ENCODE results near the gene DIABLO.
"Not testable (repeated sequence)": the region's sequence is repeated elsewhere in the genome, so short reads cannot be mapped to it uniquely, and the experiment has no call there.

The DIABLO gene

DNA sequence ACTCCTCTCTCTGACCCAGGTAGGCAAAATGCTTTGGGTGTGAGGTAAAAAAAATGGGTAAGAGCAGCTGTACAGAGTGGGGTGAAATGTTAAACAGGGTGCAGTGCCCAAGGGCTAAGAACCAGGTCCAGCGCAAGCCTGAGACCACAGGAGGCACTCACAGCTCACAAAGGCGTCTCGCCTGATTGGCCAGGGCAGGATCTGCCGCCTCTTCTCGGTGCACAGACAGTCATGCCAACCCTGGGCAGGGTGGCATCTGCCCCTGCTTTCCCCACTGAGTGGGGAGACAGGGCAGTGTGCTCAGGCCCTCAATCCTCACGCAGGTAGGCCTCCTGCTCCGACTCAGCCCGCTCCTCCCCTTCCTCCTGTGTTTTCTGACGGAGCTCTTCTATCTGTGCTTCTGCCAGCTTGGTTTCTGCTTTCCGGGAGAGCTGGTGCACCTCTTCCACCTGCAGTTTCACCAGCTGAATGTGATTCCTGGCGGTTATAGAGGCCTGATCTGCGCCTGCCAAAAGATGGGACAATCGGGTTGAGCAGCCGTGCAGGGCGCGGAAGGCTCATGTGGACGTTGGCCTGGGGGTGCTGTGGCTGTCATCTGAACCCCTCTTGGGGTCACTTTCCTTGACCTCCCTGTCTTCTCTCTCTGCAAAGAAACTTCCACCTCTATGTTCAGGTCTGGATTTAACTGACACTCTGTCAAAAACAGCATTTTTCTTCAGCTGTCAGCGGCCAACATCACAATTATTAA lies 17.6 kb downstream of the DIABLO start:
- no peak for DNase-seq (ENCODE audit: low spot score)

DNA sequence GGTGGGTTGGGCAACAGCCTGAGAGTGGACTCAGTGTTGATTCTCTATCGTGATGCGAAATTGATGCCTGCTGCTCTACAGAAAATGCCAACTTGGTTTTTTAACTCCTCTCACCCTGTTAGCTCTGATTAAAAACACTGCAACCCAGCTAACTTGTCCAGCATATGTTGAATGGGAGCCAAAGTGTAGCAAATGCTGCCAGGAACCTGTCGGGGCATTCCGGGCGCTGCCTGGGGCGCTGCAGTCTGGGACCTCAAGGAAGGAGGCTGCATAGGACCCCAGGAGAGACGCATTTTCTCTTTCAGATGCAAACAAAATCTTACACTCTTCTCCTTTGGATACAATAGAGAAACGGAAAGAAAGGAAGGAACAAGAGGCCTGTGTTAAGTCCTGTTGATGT lies 18.5 kb downstream of the DIABLO start:
- no peak for DNase-seq (ENCODE audit: low spot score)

GRCh38 chr12:122206976-122207375 lies 18.9 kb downstream of the DIABLO start:
- DNase-seq (ENCODE audit: low spot score), result no peak

DNA sequence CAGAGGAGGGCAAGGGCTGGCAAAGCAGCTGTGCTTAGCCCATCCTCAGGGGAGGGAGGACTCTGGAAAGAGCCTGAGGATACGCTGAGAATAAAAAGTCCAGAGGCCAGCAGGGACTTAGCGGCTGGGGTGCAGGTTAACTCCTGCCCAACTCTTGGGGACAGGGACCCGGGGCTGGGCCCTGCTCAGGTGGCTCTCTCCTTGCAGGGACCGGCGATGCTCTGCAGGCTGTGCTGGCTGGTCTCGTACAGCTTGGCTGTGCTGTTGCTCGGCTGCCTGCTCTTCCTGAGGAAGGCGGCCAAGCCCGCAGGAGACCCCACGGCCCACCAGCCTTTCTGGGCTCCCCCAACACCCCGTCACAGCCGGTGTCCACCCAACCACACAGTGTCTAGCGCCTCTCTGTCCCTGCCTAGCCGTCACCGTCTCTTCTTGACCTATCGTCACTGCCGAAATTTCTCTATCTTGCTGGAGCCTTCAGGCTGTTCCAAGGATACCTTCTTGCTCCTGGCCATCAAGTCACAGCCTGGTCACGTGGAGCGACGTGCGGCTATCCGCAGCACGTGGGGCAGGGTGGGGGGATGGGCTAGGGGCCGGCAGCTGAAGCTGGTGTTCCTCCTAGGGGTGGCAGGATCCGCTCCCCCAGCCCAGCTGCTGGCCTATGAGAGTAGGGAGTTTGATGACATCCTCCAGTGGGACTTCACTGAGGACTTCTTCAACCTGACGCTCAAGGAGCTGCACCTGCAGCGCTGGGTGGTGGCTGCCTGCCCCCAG lies 19.6 kb downstream of the DIABLO start:
- DNase-seq (ENCODE audit: low spot score), result no peak

DNA sequence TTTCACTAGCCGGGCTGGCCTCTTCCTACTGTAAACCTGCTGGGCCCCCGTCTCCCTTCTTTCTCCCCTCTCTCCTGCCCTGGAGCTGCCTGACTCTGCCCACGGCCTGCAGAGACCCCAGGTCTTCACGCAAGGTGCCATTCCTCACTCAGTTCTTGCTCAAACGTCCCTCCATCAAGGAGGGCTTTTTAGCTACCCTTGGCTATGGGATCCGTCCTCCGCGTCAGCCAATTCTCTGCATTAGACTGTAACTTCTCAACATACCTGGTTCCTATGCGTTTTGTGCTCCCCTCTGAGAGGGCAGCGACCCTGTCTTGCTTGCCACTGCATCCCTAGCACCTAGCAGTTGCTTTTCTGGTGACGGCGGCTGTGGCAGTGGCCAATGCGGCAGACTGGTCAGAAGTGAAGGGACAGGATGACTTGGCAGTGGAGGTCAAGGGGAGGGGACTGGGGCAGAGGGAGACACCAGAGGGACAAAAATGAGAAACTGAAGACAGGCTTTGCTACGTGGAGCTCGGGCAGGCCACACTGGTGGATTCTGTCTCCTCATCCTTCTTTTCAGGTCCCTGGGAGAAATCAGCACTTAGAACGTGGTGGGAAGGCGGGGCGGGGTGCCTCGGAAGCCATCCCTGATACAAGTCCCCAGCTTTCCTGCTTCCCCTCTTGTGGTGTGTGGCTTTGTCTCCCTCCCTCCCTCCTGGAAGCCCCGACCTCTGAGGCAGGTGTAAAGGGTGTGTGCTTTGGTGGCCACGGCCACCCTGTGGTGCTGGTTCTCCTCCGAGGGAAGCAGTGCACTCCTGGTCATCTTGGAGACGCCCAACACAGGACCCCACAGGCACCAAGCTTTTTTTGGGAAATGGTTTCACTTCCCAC lies 20.6 kb downstream of the DIABLO start:
- no peak for DNase-seq (ENCODE audit: low spot score)

- DNase-seq (ENCODE audit: low spot score), result no peak
These were observed 21.4 kb downstream of the DIABLO start for GRCh38 chr12:122204167-122205052.

DNA sequence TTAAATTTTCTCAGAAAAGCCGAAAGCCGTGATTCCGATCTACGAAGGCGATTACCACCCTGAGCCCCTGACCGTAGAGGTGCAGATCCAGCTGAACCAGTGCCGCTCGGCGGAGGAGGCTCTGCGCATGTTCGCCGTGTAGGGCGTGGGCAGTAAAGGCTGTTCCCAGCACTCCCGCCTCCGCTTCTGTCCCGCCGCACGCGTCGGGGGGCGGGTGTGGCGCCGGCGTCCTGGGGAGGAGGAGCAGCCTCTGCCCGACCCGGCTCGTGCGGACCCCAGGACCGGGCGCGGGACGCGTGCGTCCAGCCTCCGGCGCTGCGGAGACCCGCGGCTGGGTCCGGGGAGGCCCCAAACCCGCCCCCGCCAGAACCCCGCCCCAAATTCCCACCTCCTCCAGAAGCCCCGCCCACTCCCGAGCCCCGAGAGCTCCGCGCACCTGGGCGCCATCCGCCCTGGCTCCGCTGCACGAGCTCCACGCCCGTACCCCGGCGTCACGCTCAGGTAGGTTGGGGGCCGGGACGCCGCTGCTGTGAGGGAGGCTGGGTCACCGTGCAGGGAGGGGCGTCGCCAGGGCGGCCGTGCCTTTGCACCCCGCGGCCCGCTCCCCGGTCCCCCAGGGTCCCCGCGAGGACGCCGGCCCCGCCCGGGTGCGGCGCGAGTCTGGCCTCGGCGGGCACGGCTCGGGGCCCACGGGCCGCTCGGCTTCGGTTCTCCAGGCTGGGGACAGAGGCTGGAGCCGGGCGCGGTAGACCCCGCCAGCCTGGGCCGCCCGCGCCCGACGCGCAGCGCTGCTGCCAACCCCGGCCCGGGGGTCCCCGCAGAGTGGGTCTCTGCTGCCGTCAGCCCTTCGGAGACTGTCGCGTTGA lies 22.3 kb downstream of the DIABLO start, which contains the start of gene B3GNT4:
Gene B3GNT4 (plus strand): TSS at position 409 of the 866 bp plus-strand sequence. CDS start 910 bp downstream, outside the sequence.
- DNase-seq (ENCODE audit: low spot score), result peak; percentile 52

DNA sequence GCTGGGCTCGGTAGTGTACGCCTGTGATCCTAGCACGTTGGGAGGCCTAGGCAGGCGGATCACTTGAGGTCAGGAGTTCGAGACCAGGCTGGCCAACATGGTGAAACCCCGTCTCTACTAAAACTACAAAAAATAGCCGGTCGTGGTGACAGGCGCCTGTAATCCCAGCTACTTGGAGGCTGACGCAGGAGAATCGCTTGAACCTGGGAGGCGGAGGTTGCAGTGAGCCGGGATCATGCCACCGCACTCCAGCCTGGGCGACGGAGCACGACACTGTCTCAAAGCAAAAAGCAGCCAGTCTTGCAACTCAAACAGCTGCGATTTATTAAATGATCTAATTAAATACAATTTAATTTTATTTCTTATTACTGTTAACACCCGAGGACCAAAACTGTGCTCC lies 23.0 kb downstream of the DIABLO start:
- DNase-seq (ENCODE audit: low spot score), result not testable (repeated sequence)

DNA sequence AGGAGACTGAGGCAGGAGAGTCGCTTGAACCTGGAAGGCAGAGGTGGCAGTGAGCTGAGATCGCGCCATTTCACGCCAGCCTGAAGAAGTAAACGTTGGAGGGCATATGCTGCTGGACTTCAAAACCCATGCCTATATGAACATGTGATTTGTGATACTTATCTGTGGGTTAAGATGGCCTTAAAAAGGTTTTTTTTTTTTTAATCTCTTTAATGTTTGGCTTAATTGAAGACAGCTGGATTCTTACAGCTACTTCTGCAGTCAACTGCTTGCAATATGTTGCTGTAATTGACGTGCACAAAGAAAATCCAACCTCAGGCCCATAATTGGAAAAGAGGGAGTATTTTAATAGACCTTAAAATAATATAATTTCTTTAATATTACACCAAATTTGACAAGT lies 23.8 kb downstream of the DIABLO start:
- no peak for DNase-seq (ENCODE audit: low spot score)

- DNase-seq (ENCODE audit: low spot score), result no peak
These were observed 24.5 kb downstream of the DIABLO start for GRCh38 chr12:122201381-122201780.

DNA sequence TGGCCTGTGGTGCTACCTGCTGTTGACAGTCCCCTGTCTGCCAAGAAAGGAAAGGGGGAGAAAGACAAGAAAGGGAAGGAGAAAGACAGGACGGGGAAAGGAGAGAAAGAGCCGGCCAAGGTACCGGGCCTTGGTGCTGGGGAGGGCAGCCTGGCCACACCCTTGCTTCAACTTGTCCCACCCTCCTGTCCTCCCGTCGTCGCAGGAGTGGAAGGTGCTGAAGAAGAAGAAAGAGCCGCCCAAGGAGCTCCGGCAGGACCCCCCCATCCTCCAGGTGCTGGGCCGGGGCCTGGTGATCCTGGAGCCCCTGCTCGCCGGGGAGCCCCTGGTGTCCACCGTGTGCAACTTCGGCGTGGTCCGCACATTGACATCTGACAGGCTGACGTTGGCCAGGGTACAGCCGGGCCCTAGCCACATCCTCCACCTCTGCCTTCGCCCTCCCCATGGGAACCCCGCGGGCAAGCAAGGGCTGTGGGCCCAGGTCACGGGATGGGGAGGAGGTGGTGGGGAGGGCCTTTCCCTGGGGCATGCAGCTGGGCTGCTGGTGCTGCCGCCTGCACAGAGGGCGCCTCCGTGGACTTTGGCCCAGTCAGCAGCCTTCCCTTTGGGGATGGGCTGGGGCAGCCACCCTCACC lies 25.2 kb downstream of the DIABLO start:
- no peak for DNase-seq (ENCODE audit: low spot score)

DNA sequence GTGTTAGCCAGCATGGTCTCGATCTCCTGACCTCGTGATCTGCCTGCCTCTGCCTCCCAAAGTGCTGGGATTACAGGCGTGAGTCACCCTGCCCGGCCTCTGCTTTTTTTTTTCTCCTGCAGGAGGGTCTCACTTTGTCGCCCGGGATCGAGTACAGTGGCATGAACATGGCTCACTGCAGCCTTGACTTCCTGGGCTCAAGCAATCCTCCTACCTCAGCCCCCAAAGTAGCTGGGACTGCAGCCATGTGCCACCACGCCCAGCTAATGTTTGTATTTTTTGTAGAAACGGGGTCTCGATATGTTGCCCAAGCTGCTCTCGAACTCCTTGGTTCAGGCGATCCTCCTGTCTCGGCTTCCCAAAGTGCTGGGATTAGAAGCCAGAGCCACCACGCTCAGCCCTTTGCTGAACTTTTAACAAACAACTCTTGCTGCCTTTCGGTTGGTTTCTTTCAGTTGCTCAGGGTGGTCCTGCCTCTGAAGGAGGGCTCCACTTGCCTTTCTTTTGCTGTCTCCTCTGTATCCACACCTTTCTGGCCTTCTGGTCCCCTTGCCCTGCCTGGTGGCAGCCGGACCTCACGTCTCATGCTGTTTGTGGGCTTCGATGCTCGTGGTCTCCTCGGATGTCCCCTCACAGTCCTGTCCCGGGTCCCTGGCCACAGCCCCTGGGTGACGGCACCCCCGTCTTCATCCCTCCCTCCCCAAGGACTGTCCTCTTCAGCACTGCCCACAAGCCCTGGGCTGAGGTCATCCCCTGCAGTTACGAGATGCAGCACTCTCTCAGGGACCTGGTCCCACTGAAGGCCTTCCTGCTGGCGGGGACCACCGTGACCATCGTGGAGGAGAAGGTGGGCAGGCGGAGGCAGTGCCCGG lies 26.1 kb downstream of the DIABLO start:
- DNase-seq (ENCODE audit: low spot score), result no peak

- DNase-seq (ENCODE audit: low spot score), result no peak
These were observed 28.3 kb downstream of the DIABLO start for GRCh38 chr12:122197612-122197966.

DNA sequence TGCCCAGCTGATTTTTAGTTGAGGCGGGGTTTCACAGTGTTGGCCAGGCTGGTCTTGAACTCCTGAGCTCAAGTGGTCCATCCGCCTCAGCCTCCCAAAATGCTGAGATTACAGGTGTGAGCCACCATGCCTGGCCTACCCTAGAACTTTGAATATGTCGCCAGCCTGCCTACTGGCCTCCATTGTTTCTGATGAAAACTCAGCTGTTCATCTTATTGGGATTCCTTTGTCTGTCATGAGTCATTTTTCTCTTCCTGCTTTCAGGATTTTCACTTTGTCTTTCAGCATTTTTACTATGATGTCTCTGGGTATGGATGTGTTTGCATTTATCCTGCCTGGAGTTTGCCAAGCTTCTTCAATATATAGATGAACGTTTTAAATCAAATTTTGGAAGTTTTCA lies 30.4 kb downstream of the DIABLO start:
- DNase-seq (ENCODE audit: low spot score), result no peak

- DNase-seq (ENCODE audit: low spot score), result no peak
These were observed 31.0 kb downstream of the DIABLO start for GRCh38 chr12:122194804-122195203.

DNA sequence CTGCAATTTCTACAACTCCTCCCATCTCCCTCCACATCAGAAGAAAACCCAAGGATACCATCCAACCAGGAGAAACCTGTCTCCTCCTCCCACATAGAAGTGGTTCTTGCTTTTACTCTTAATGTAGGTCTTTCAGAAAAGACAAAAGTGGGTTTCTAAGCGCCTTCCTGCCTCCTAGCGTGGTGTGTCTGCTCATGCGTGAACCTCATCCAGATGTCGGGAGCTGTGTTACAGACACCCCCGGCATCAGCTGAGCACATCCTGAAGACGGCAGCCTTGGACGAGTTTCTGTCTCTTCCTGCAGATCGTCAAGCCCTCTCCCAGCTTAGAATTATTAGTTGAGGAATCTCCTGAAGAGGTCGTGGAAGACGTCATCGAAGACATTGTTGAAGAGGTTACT lies 33.4 kb downstream of the DIABLO start:
- no peak for DNase-seq (ENCODE audit: low spot score)

GRCh38 chr12:122190842-122191668 lies 34.8 kb downstream of the DIABLO start:
- peak; percentile 35 for DNase-seq (ENCODE audit: low spot score)
